Keratinocyte (primary cell): ENCODE measurements around the gene LTC4S. TPM values are rescaled to one million over a fixed set of nuclear protein-coding genes. Genes with fewer than 3 reads are reported as not detected.

Experiments used
- DNase-seq: peaks from one replicate; pipeline ENCODE4 v3.0.0-alpha.2; 2011; ENCODE audit warnings: low read depth, missing footprints, low spot score
- FAIRE-seq: peaks from 2 replicates; lab custom pipeline; 2011; peaks lifted over from hg19 to GRCh38; lab: Jason Lieb, UNC
- H2AFZ ChIP-seq: 2 replicates; pipeline ENCODE4 v1.6.0; 2012; ENCODE audit warnings: low read length, control low read depth, inconsistent platforms; ENCODE audit not compliant: control insufficient read depth
- H3K27ac ChIP-seq: 2 replicates; pipeline ENCODE4 v1.5.1; 2011; ENCODE audit warnings: low read length; ENCODE audit not compliant: control insufficient read depth, insufficient read depth
- H3K27me3 ChIP-seq: 3 replicates; pipeline ENCODE4 v1.6.0; 2011; ENCODE audit warnings: low read length; ENCODE audit not compliant: control insufficient read depth, insufficient read depth; ENCODE audit errors: extremely low read depth
- H3K36me3 ChIP-seq, 2 experiments: 2 replicates in 1 of 2; 3 replicates in 1 of 2; pipeline ENCODE4 v1.5.1; 2011; ENCODE audit warnings: low read length in 2 of 2, mild to moderate bottlenecking in 1 of 2; ENCODE audit not compliant: control insufficient read depth in 2 of 2, insufficient read depth in 2 of 2; ENCODE audit errors: extremely low read depth in 1 of 2
- H3K4me1 ChIP-seq: 3 replicates; pipeline ENCODE4 v1.5.1; 2011; ENCODE audit warnings: low read length; ENCODE audit not compliant: control insufficient read depth, insufficient read depth; ENCODE audit errors: extremely low read depth
- H3K4me2 ChIP-seq: 3 replicates; pipeline ENCODE4 v1.6.0; 2011; ENCODE audit warnings: low read depth, low read length; ENCODE audit not compliant: control insufficient read depth, insufficient read depth; ENCODE audit errors: extremely low read depth
- H3K4me3 ChIP-seq, 3 experiments: fragments of 200-600 bp in 1 of 3; sonication (generic) in 1 of 3; 2 replicates in 2 of 3; 3 replicates in 1 of 3; pipeline ENCODE4 v1.5.1; 2011 to 2016; ENCODE audit warnings: low read length in 3 of 3, mild to moderate bottlenecking in 3 of 3, control low read depth in 2 of 3, inconsistent platforms in 1 of 3, low read depth in 1 of 3, mixed read lengths in 1 of 3, mixed run types in 1 of 3, moderate library complexity in 1 of 3; ENCODE audit not compliant: control insufficient read depth in 2 of 3, insufficient read depth in 2 of 3; ENCODE audit errors: extremely low read depth in 1 of 3
- H3K79me2 ChIP-seq: 2 replicates; pipeline ENCODE4 v1.6.0; 2012; ENCODE audit warnings: low read length; ENCODE audit not compliant: control insufficient read depth, insufficient read depth
- H3K9ac ChIP-seq: 3 replicates; pipeline ENCODE4 v1.6.0; 2011; ENCODE audit warnings: low read length; ENCODE audit not compliant: control insufficient read depth, insufficient read depth; ENCODE audit errors: extremely low read depth
- H3K9me1 ChIP-seq: 3 replicates; pipeline ENCODE4 v1.6.0; 2011; ENCODE audit warnings: low read length; ENCODE audit not compliant: control insufficient read depth, insufficient read depth; ENCODE audit errors: extremely low read depth
- H3K9me3 ChIP-seq: 2 replicates; pipeline ENCODE4 v1.5.1; 2012; ENCODE audit warnings: low read depth, low read length; ENCODE audit not compliant: control insufficient read depth
- H4K20me1 ChIP-seq: 3 replicates; pipeline ENCODE4 v1.6.0; 2011; ENCODE audit warnings: low read length; ENCODE audit not compliant: control insufficient read depth, insufficient read depth; ENCODE audit errors: extremely low read depth
- EZH2 ChIP-seq: IDR thresholded peaks from one replicate; pipeline ENCODE4 v1.6.1; 2012; ENCODE audit warnings: inconsistent platforms, mild to moderate bottlenecking, low read length, moderate library complexity
- dilution Hi-C: fragments of 300-500 bp; cut with MboI; formaldehyde crosslinking; loops from one replicate; pipeline ENCODE4 v1.7.0; 2020; ENCODE audit warnings: low sequenced_read_pairs; ENCODE audit not compliant: extremely low pct_ligation_motif_present
- polyA plus RNA-seq, 5 experiments: library from polyadenylated mRNA; depleted of rRNA in 3 of 5; stranded (reverse) in 3 of 5; stranded (forward) in 1 of 5; unstranded in 1 of 5; fragments of >200 nt; gene quantifications; 1 replicate in 1 of 5; 2 replicates in 3 of 5; 3 replicates in 1 of 5; pipeline versions ENCODE4 v1.2.1 to v1.2.3, GENCODE V29; 2011 to 2012; ENCODE audit warnings: missing spikeins in 2 of 5, low read depth in 1 of 5, low replicate concordance in 1 of 5
- TF ChIP-seq, protein P1 (sequence below), 3 experiments: IDR thresholded peaks in 1 of 3; conservative IDR thresholded peaks in 1 of 3; optimal IDR thresholded peaks in 1 of 3; 2 replicates in 2 of 3; 3 replicates in 1 of 3; pipeline versions ENCODE3 to v1.5.1; 2011; ENCODE audit warnings: low read length in 3 of 3, mild to moderate bottlenecking in 3 of 3, moderate library complexity in 2 of 3, control low read depth in 1 of 3, inconsistent platforms in 1 of 3; ENCODE audit not compliant: insufficient read depth in 2 of 3; ENCODE audit errors: extremely low read depth in 1 of 3

The LTC4S gene
- polyA plus RNA-seq, 1 donor (not counting 4 experiments of a cell fraction or from before 2014, with no cell fraction given): not detected

DNA sequence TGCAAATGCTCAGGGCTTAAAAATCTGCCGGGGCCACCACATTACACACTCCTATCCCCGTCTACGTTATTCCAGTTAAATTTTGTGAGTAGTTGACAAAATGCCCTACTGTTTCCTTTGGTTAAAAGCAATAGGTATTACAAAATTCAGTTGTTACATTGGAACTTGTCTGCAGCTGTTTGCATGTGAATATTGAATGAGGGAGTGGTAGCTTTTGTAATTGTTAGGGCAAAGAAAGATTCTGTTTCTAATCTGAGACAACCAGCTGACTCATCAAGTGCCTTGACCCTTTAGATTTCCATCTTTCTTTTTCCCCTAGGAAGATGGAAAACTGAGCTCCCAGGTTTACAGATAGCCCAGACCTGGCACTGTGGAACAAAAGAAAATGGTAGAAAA lies 31.0 kb upstream of the LTC4S start:
- no peak for DNase-seq
- Histone ChIP-seq H3K79me2 (peaks cover 44% of the 10 kb centered on the region), H3K27me3 (no peaks in the 10 kb centered on the region), H2AFZ (no peak overlapping the region), H3K9me1 (peaks cover 6% of the 10 kb centered on the region), H3K36me3 (peaks cover 10 to 12% of the 10 kb centered on the region in 2 experiments), H3K4me3 (no peak overlapping the region), H3K9ac (peak overlapping the region; percentile 25), H3K9me3 (no peaks in the 10 kb centered on the region), H3K4me1 (peaks cover 41% of the 10 kb centered on the region), H3K27ac (peak overlapping the region; percentile 10), H3K4me2 (peak overlapping the region; percentile 60), H4K20me1 (peaks cover 19% of the 10 kb centered on the region)
- TF ChIP-seq EZH2: no peak
- TF ChIP-seq, protein P1, sequence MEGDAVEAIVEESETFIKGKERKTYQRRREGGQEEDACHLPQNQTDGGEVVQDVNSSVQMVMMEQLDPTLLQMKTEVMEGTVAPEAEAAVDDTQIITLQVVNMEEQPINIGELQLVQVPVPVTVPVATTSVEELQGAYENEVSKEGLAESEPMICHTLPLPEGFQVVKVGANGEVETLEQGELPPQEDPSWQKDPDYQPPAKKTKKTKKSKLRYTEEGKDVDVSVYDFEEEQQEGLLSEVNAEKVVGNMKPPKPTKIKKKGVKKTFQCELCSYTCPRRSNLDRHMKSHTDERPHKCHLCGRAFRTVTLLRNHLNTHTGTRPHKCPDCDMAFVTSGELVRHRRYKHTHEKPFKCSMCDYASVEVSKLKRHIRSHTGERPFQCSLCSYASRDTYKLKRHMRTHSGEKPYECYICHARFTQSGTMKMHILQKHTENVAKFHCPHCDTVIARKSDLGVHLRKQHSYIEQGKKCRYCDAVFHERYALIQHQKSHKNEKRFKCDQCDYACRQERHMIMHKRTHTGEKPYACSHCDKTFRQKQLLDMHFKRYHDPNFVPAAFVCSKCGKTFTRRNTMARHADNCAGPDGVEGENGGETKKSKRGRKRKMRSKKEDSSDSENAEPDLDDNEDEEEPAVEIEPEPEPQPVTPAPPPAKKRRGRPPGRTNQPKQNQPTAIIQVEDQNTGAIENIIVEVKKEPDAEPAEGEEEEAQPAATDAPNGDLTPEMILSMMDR (optimal IDR thresholded peaks at IDR 0.05 in 1 of 3, IDR thresholded peaks at IDR 0.05 in 1 of 3, conservative IDR thresholded peaks at IDR 0.05 in 1 of 3; ENCODE audit: extremely low read depth in 1 of 3, insufficient read depth in 2 of 3, low read length in 3 of 3): no peak
- FAIRE-seq: no peak
- dilution Hi-C loops: no loop called here

DNA sequence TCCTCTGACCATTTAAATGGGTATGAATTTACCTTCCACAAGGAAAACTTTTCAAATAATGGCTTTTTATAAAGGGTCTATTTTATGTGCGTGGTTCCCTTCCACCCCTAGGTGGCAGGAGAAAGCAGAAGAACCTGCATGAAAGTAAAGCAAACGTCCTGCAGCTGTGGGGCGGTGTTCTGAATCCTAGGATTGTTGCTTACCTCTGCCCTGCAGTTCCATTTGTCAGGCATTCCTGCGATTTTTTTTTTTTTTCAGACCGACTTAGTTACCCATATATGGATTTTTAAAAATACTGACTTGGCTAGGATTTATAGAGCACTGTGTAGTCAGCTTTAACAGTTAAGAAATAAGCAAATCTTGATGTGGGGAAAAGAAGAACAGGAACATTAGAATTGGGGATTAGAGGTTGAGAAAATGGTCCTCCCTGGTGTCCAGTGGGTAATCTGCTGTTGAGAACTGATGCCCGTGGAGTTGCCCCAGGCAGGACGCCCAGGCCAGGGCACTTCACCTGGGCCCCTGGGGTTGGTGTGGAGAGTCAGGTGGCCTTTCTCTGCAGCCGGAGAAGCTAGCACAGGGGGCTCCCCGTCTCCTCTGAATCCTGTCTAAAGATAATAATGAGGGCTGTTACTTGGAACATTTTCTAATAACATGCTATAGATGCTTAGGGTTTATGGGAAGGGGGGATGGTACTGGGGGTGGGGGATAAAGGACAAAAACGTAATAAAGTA lies 30.4 kb upstream of the LTC4S start:
- Histone ChIP-seq H3K4me3 (no peak overlapping the region), H3K9me1 (peaks cover 6% of the 10 kb centered on the region), H3K9ac (no peak overlapping the region), H3K27me3 (no peaks in the 10 kb centered on the region), H3K36me3 (peaks cover 12% of the 10 kb centered on the region in 2 experiments), H3K9me3 (no peaks in the 10 kb centered on the region), H3K79me2 (peaks cover 40% of the 10 kb centered on the region), H4K20me1 (peaks cover 19% of the 10 kb centered on the region), H3K4me1 (peaks cover 41% of the 10 kb centered on the region), H2AFZ (no peak overlapping the region), H3K4me2 (peak overlapping the region; percentile 60), H3K27ac (no peak overlapping the region)
- DNase-seq (no peak), FAIRE-seq (peak; percentile 85)
- TF ChIP-seq, protein P1 (optimal IDR thresholded peaks at IDR 0.05 in 1 of 3, IDR thresholded peaks at IDR 0.05 in 1 of 3, conservative IDR thresholded peaks at IDR 0.05 in 1 of 3; ENCODE audit: extremely low read depth in 1 of 3, insufficient read depth in 2 of 3, low read length in 3 of 3): peak; percentile 76 to 86 (median 82)
- TF ChIP-seq EZH2: no peak
- dilution Hi-C loops: no loop called here
